ENCODE results near the gene AMACR.
A peak's percentile ranks its signal among the peaks of the same experiment; 100 is the strongest.

Gene AMACR

GRCh38 chr5:33973271-33973670, 34.6 kb downstream of the AMACR start:
- DNase-seq (ENCODE audit: low read depth), result no peak
- H3K4me3 ChIP-seq (replicated peaks; ENCODE audit: low read depth, low read length), result no peak overlapping the region
- TF ChIP-seq, protein P1, sequence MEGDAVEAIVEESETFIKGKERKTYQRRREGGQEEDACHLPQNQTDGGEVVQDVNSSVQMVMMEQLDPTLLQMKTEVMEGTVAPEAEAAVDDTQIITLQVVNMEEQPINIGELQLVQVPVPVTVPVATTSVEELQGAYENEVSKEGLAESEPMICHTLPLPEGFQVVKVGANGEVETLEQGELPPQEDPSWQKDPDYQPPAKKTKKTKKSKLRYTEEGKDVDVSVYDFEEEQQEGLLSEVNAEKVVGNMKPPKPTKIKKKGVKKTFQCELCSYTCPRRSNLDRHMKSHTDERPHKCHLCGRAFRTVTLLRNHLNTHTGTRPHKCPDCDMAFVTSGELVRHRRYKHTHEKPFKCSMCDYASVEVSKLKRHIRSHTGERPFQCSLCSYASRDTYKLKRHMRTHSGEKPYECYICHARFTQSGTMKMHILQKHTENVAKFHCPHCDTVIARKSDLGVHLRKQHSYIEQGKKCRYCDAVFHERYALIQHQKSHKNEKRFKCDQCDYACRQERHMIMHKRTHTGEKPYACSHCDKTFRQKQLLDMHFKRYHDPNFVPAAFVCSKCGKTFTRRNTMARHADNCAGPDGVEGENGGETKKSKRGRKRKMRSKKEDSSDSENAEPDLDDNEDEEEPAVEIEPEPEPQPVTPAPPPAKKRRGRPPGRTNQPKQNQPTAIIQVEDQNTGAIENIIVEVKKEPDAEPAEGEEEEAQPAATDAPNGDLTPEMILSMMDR (IDR thresholded peaks at IDR 0.05; ENCODE audit: low read length, missing control alignments), result no peak

DNA sequence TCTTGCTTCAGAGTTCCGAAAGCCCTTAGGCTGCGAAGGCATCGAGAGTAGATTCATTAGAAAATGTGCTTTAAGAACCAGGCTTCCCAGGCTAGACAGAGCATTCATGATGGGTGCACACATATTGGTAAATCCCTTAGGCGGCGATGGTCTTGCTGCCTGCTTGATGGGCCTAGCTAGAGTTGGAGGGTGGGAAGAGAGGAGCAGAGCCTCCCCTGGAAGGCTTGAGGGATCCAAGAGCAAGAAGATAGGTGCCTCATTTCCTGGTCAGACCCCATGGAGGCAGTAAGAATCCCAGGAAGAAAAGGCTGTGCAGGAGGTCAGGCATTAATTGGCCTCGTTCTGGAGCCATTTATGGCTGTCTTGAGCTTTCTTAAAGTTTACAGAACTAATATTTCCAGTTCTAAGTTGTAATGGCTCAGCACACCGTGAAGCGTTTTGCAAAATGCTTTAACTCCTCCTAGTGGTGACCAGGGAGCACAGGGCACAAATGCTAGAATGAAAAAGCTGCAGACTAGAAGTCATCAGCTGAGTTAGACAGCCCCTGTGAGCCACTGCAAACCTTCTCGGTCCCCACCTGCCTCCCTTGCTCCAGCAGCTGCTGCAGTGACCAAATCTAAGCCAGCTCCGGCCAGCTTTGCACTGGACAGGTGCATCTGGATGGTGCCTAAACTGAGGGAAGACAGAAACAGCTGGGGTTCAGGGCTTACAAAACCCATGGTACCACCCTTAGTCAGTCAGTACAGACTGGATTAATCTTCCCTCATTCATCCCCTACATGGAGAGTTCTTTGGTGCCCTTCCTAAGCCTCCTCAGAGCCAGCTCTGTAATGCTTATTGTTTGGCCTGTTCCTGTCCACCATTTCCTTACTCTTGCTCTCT, 38.0 kb downstream of the AMACR start:
- TF ChIP-seq, protein P1 (IDR thresholded peaks at IDR 0.05; ENCODE audit: low read length, missing control alignments), result peak; percentile 97
- DNase-seq (ENCODE audit: low read depth), result peak; percentile 79
- no peak overlapping the region for H3K4me3 ChIP-seq (replicated peaks; ENCODE audit: low read depth, low read length)

DNA sequence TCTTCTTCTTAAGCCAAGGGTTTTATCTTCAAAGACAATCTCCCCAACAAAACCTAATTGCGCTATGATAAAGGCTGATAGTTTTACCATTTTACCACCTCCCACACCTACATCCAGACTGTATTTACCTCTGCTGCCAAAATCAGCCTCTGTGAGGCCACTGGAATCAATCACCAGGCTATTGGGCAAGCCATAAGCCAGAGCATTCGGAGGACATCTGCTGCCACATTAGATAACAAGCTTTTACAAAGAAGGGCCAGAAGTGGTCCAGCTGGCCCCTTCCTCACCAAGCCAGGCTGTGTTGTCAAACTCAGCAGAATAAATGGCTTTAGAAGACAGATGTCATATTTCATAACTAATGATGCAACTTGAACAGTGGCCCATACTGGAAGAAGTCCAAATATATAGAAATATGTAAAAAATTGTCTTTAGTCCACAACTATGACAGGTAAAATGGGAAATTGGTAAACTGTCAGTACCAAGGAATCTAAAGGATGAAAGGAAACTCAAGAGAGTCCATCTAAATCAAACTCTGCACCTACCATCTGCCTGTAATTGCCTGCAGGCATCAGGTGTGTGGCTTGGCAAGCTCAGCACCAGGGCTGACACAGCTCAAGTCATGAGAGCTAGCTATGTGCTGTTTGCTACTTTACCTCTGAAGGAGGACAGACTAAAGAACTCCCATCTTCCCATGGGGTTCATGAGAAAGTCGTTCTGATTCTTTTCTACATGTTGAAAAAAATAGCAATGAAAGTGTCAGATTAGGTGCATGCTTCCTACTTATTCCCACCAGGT, 39.4 kb downstream of the AMACR start:
- DNase-seq (ENCODE audit: low read depth), result peak; percentile 3
- TF ChIP-seq, protein P1 (IDR thresholded peaks at IDR 0.05; ENCODE audit: low read length, missing control alignments), result no peak
- no peak overlapping the region for H3K4me3 ChIP-seq (replicated peaks; ENCODE audit: low read depth, low read length)

DNA sequence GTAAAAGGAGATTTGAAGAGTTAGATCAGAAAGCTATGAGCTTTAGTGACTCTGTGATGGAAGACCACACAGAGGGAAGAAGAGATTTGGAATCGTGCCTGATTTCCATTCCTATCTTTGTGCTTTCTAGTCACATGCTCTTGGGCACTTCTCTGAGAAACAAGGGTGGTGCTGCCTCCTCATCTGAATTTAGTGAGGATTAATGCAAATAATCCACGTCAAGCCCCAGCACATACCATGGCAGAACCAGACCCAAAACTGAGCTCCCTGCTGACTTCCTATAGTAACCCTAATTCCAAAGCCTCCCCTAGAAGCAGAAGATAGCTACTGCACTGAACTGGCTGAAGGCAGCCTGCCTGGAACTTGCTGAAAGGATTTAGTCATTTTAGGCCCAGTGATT, 41.0 kb downstream of the AMACR start:
- H3K4me3 ChIP-seq (replicated peaks; ENCODE audit: low read depth, low read length), result no peak overlapping the region
- TF ChIP-seq, protein P1 (IDR thresholded peaks at IDR 0.05; ENCODE audit: low read length, missing control alignments), result no peak
- no peak for DNase-seq (ENCODE audit: low read depth)

DNA sequence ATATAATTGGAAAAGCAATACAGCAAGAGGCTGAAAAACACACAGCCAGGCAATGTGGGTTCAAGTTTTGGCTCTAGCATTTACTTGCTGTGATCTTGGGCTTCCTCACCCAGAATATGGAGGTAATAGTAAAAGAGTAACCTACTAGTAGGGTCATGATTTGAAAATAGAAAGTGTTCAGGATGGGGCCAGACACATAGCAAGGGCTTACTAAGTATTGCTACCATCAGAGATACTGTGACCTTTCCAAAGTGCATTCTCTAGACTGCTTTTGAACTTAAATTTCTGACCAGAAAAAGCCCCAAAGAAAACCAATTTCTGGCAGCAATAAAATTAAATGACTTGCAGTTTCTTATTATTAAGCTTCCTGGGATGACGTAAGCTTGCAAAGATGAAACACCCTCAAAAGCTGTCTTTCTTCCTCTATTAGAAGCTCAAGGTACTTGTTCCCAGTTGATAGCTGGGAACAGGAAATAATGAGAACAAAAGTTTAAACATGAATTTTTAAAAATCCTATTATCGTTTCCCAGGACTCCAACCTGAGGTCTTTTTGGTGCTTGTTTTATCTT, 43.6 kb downstream of the AMACR start:
- H3K4me3 ChIP-seq (replicated peaks; ENCODE audit: low read depth, low read length), result no peak overlapping the region
- no peak for DNase-seq (ENCODE audit: low read depth)
- TF ChIP-seq, protein P1 (IDR thresholded peaks at IDR 0.05; ENCODE audit: low read length, missing control alignments), result no peak

- no peak for DNase-seq (ENCODE audit: low read depth)
- TF ChIP-seq, protein P1 (IDR thresholded peaks at IDR 0.05; ENCODE audit: low read length, missing control alignments), result no peak
- H3K4me3 ChIP-seq (replicated peaks; ENCODE audit: low read depth, low read length), result no peak overlapping the region
Measured at GRCh38 chr5:33958176-33958575, 49.7 kb downstream of the AMACR start.

Data from fibroblast of pulmonary artery (primary cell).